Upper lobe of left lung (tissue), 4 donors: Measurements from ENCODE around the gene KIAA1755.

ENCODE experiments used
- CTCF ChIP-seq, 6 experiments: fragments of 450-650 bp in 4 of 6; fragments of 200-600 bp in 2 of 6; sonication (generic) in 2 of 6; IDR thresholded peaks; one replicate each; pipeline ENCODE4 v1.5.1; 2016 to 2019; ENCODE audit warnings: antibody characterized with exemption in 6 of 6
- POLR2A ChIP-seq, 4 donors: fragments of 450-650 bp; IDR thresholded peaks; one replicate each; pipeline ENCODE4 v1.5.1; 2016 to 2017; ENCODE audit warnings: antibody characterized with exemption in 4 of 4, mild to moderate bottlenecking in 2 of 4
- POLR2AphosphoS5 ChIP-seq, 2 donors: sonication (generic); formaldehyde crosslinking; IDR thresholded peaks; one replicate each; pipeline ENCODE4 v1.5.1; 2017; ENCODE audit warnings: antibody characterized with exemption in 2 of 2

GRCh38 chr20:38266426-38266825, 5.9 kb upstream of the KIAA1755 start:
- no peak for TF ChIP-seq CTCF (IDR thresholded peaks at IDR 0.05)
- no peak for TF ChIP-seq POLR2A (IDR thresholded peaks at IDR 0.05)
- no peak for TF ChIP-seq POLR2AphosphoS5 (IDR thresholded peaks at IDR 0.05)
